GM12874 (cell line): Measurements from ENCODE around the gene CDC14A.

Experiments used
- CTCF ChIP-seq: IDR thresholded peaks from 2 replicates; pipeline ENCODE4 v1.5.1; 2011; ENCODE audit warnings: low read depth, mild to moderate bottlenecking, control low read depth, low read length, moderate library complexity; ENCODE audit not compliant: insufficient read depth

The CDC14A gene

GRCh38 chr1:100556181-100556580 is 203.9 kb downstream of the CDC14A start:
- TF ChIP-seq CTCF, result no peak

GRCh38 chr1:100556925-100557605 is 204.8 kb downstream of the CDC14A start:
- TF ChIP-seq CTCF, result no peak

- no peak for TF ChIP-seq CTCF
These were observed 205.3 kb downstream of the CDC14A start for GRCh38 chr1:100557606-100557953.

- no peak for TF ChIP-seq CTCF
These were observed 213.2 kb downstream of the CDC14A start for GRCh38 chr1:100565533-100565932.

- TF ChIP-seq CTCF, result no peak
These were observed 213.8 kb downstream of the CDC14A start for GRCh38 chr1:100565937-100566699.

GRCh38 chr1:100567062-100567461 is 214.8 kb downstream of the CDC14A start:
- TF ChIP-seq CTCF, result no peak
